Spleen (tissue), 7 donors: ENCODE results near the gene TRIO.

Source experiments
- CTCF ChIP-seq, 11 experiments: fragments of 200-600 bp in 7 of 11; fragments of 450-650 bp in 4 of 11; sonication (generic) in 4 of 11; IDR thresholded peaks in 8 of 11; conservative IDR thresholded peaks in 3 of 11; 1 replicate in 7 of 11; 2 replicates in 4 of 11; pipeline versions ENCODE4 v1.4.0 to v1.8.0; 2016 to 2021; ENCODE audit warnings: antibody characterized with exemption in 11 of 11, inconsistent platforms in 4 of 11, mild to moderate bottlenecking in 1 of 11
- POLR2A ChIP-seq, 3 donors: fragments of 450-650 bp; IDR thresholded peaks; one replicate each; pipeline ENCODE4 v1.5.1; 2017; ENCODE audit warnings: antibody characterized with exemption in 3 of 3, mild to moderate bottlenecking in 1 of 3
- donor health status: DM: no; HTN: no; CAD: no; lungs with moderate emphysema.
- donor health status: DM: no; HTN: no; CAD: no.
- donor health status: DM: no; HTN: no; CAD: no.

GRCh38 chr5:14184725-14185124 lies 41.6 kb downstream of the TRIO start:
- TF ChIP-seq POLR2A (IDR thresholded peaks at IDR 0.05) (no peak), CTCF (IDR thresholded peaks at IDR 0.05 in 8 of 11, conservative IDR thresholded peaks at IDR 0.05 in 3 of 11) (no peak)
